K562 (cell line): ENCODE measurements around the gene SPATS2. TPM values are rescaled to one million over a fixed set of nuclear protein-coding genes. Genes with fewer than 3 reads are reported as not detected.

ENCODE experiments used
- BHLHE40 ChIP-seq: IDR thresholded peaks from 2 replicates; pipeline ENCODE4 v1.6.1; 2011; ENCODE audit warnings: low read length, improper control_type of control experiment
- BRD4 ChIP-seq: fragments of 200-600 bp; sonication (generic); IDR thresholded peaks from 2 replicates; pipeline ENCODE4 v1.6.1; 2017; ENCODE audit warnings: inconsistent platforms
- CAMTA2 ChIP-seq: fragments of 250-450 bp; sonication (Bioruptor Pico); conservative IDR thresholded peaks from 2 replicates; pipeline ENCODE4 v1.5.1; 2022
- CHCHD3 ChIP-seq: fragments of 250-450 bp; sonication (Bioruptor Pico); IDR thresholded peaks from 2 replicates; pipeline ENCODE4 v2.1.2; 2022; ENCODE audit warnings: mild to moderate bottlenecking
- CTBP1 ChIP-seq: fragments of 450-650 bp; IDR thresholded peaks from 2 replicates; pipeline ENCODE4 v1.6.1; 2016; ENCODE audit warnings: borderline replicate concordance
- DMBX1 ChIP-seq: fragments of 250-450 bp; sonication (Bioruptor Pico); IDR thresholded peaks from 2 replicates; pipeline ENCODE4 v1.8.0; 2022; ENCODE audit warnings: inconsistent platforms, mild to moderate bottlenecking, moderate library complexity, borderline replicate concordance
- GABPA ChIP-seq: fragments of 200-800 bp; sonication (Bioruptor generic); conservative IDR thresholded peaks from 2 replicates; pipeline ENCODE4 v1.6.1; 2016; ENCODE audit warnings: low read depth, missing genetic modification characterization, missing compliant biosample characterization
- GTF2E2 ChIP-seq: fragments of 200-800 bp; sonication (Bioruptor generic); IDR thresholded peaks from 2 replicates; pipeline ENCODE4 v1.6.1; 2016; ENCODE audit warnings: missing genetic modification characterization, missing compliant biosample characterization
- KDM2B ChIP-seq: fragments of 250-450 bp; sonication (Bioruptor Pico); IDR thresholded peaks from 2 replicates; pipeline ENCODE4 v1.8.0; 2021; ENCODE audit warnings: mild to moderate bottlenecking, moderate library complexity
- NFRKB ChIP-seq: fragments of 450-650 bp; IDR thresholded peaks from 2 replicates; pipeline ENCODE4 v1.6.1; 2016; ENCODE audit warnings: low read depth
- RAD21 ChIP-seq, 2 experiments: fragments of 250-450 bp in 1 of 2; fragments of 450-650 bp in 1 of 2; sonication (Bioruptor Pico) in 1 of 2; formaldehyde crosslinking in 1 of 2; IDR thresholded peaks in 1 of 2; conservative IDR thresholded peaks in 1 of 2; 2 replicates each; pipeline versions ENCODE4 v1.4.0 to v1.8.0; 2020 to 2022; ENCODE audit warnings: mild to moderate bottlenecking in 2 of 2, moderate library complexity in 1 of 2
- RBM39 ChIP-seq: fragments of 200-400 bp; formaldehyde crosslinking; optimal IDR thresholded peaks from 2 replicates; pipeline ENCODE3; 2018; ENCODE audit warnings: low read depth, low read length
- SMAD3 ChIP-seq: fragments of 450-650 bp; formaldehyde crosslinking; conservative IDR thresholded peaks from 2 replicates; pipeline ENCODE4 v1.4.0; 2020; ENCODE audit warnings: mild to moderate bottlenecking
- SRF ChIP-seq, 2 experiments: fragments of 250-450, 450-650 bp in 1 of 2; sonication (Bioruptor Pico) in 1 of 2; sonication (generic) in 1 of 2; formaldehyde crosslinking; IDR thresholded peaks; 2 replicates each; pipeline versions ENCODE4 v1.5.0 to v1.5.1; 2020 to 2022; ENCODE audit warnings: mild to moderate bottlenecking in 1 of 2, missing genetic modification reagents in 1 of 2
- STAT5B ChIP-seq: fragments of 250-450 bp; sonication (Bioruptor Pico); IDR thresholded peaks from 2 replicates; pipeline ENCODE4 v1.8.0; 2021; ENCODE audit warnings: mild to moderate bottlenecking, inconsistent platforms
- ZBTB17 ChIP-seq: fragments of 450-650 bp; formaldehyde crosslinking; IDR thresholded peaks from 2 replicates; pipeline ENCODE4 v1.4.0; 2020; ENCODE audit warnings: mild to moderate bottlenecking
- ZEB2 ChIP-seq: fragments of 450-650 bp; IDR thresholded peaks from 2 replicates; pipeline ENCODE4 v1.6.1; 2016
- ZFP1 ChIP-seq: fragments of 450-650 bp; formaldehyde crosslinking; IDR thresholded peaks from 2 replicates; pipeline ENCODE4 v1.4.0; 2020; ENCODE audit warnings: mild to moderate bottlenecking, mixed read lengths
- polyA plus RNA-seq, 8 experiments: library from polyadenylated mRNA; depleted of rRNA in 4 of 8; stranded (reverse) in 5 of 8; unstranded in 3 of 8; fragments of >200 nt; fragmentation: Nextera tagmentation in 2 of 8; fragmentation: Illumina TruSeq in 1 of 8; extraction: Ambion mirVana in 2 of 8; extraction: Trizol in 1 of 8; gene quantifications; 2 replicates each; pipeline versions ENCODE4 v1.2.1 to v1.2.3, GENCODE V29; 2011 to 2014; ENCODE audit warnings: inconsistent platforms in 1 of 8, missing spikeins in 1 of 8
- total RNA-seq, 7 experiments: library from RNA; depleted of rRNA in 6 of 7; stranded (reverse); fragments of >200 nt in 6 of 7; fragmentation: Illumina TruSeq in 2 of 7; extraction: Trizol in 2 of 7; gene quantifications; 2 replicates each; pipeline versions ENCODE4 v1.2.1 to v1.2.3, GENCODE V29; 2011 to 2021; ENCODE audit warnings: low replicate concordance in 1 of 7
- TF ChIP-seq, protein P1 (sequence below): fragments of 250-450 bp; sonication (Bioruptor Pico); IDR thresholded peaks from 2 replicates; pipeline ENCODE4 v1.5.0; 2022; ENCODE audit warnings: mild to moderate bottlenecking
- TF ChIP-seq, protein P2 (sequence below), 3 experiments: IDR thresholded peaks in 2 of 3; conservative IDR thresholded peaks in 1 of 3; 2 replicates each; pipeline ENCODE4 v1.5.1; 2011 to 2012; ENCODE audit warnings: low read length in 3 of 3, mild to moderate bottlenecking in 3 of 3, control low read depth in 2 of 3, improper control_type of control experiment in 1 of 3, inconsistent platforms in 1 of 3, low read depth in 1 of 3, mixed read lengths in 1 of 3, moderate library complexity in 1 of 3; ENCODE audit not compliant: insufficient read depth in 2 of 3
- TF ChIP-seq, protein P3 (sequence below): fragments of 450-650 bp; formaldehyde crosslinking; IDR thresholded peaks from 2 replicates; pipeline ENCODE4 v1.4.0; 2022; ENCODE audit warnings: missing genetic modification characterization
- TF ChIP-seq, protein P4 (sequence below): fragments of 450-650 bp; IDR thresholded peaks from 2 replicates; pipeline ENCODE4 v1.6.1; 2016; ENCODE audit warnings: borderline replicate concordance

SPATS2 gene
- total and polyA plus RNA-seq, 9 of the 15 experiments (the other 6 are each of a cell fraction or from before 2014, with no cell fraction given), result 5.4 to 48.2 (median 17.5) TPM

DNA sequence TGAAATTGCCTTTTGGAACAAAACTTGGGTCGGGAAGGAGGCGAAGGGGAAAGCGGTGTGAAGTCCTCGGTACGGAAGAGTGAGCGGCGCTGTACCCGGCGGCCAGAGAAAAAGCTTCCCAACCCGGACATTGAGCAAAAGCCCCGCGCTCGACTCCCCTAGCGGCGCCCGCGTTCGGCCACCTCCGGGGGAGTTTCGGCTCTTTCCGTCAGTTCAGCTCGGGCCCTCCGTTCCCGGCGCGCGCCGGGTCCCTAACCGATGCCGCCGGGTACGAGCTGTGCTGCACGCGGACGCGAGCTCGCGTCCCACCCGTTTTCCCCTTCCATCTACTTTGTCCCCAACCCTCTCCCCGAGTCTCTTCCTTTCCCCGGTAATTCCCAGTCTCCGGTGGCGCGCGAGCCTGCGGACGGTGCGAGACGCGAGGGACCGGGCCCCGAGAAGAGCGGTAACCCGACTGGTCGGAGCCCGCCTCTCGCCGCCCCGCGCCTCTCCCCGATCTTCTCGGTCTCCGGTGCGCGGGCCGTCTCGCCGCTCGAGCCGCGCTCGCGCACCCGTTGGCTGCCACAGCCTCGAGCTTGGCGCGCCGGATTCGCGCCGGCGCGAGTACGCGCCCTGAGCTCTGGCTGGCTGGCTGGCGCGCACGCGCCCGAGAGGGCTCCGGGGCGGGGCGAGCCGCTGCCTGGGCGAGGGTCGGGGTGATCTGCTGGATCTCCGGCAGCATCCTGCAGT, 446 bp upstream of the SPATS2 start (continued):
- TF ChIP-seq GTF2E2 (tag), result peak; percentile 89; the same call in 1 of the 2 replicates
- no peak for TF ChIP-seq ZFP1
- TF ChIP-seq, protein P1, sequence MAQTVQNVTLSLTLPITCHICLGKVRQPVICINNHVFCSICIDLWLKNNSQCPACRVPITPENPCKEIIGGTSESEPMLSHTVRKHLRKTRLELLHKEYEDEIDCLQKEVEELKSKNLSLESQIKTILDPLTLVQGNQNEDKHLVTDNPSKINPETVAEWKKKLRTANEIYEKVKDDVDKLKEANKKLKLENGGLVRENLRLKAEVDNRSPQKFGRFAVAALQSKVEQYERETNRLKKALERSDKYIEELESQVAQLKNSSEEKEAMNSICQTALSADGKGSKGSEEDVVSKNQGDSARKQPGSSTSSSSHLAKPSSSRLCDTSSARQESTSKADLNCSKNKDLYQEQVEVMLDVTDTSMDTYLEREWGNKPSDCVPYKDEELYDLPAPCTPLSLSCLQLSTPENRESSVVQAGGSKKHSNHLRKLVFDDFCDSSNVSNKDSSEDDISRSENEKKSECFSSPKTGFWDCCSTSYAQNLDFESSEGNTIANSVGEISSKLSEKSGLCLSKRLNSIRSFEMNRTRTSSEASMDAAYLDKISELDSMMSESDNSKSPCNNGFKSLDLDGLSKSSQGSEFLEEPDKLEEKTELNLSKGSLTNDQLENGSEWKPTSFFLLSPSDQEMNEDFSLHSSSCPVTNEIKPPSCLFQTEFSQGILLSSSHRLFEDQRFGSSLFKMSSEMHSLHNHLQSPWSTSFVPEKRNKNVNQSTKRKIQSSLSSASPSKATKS (CRISPR knock-in tag), result no peak
- no peak; the same call in 1 of the 2 replicates for TF ChIP-seq BRD4
- peak; percentile 54 for TF ChIP-seq GABPA (tag)
- TF ChIP-seq BHLHE40, result peak; percentile 56
- no peak for TF ChIP-seq SMAD3
- 0 out of 4 replicates have a peak, but pooled peaks of 1 of the 2 experiments have one; percentile 15 for TF ChIP-seq SRF (CRISPR knock-in tag; IDR thresholded peaks at IDR 0.05)
- TF ChIP-seq RAD21 (CRISPR knock-in tag; conservative IDR thresholded peaks at IDR 0.05 in 1 of 2, IDR thresholded peaks at IDR 0.05 in 1 of 2), result no peak; a peak in 1 of 4 replicates
- TF ChIP-seq, protein P2, sequence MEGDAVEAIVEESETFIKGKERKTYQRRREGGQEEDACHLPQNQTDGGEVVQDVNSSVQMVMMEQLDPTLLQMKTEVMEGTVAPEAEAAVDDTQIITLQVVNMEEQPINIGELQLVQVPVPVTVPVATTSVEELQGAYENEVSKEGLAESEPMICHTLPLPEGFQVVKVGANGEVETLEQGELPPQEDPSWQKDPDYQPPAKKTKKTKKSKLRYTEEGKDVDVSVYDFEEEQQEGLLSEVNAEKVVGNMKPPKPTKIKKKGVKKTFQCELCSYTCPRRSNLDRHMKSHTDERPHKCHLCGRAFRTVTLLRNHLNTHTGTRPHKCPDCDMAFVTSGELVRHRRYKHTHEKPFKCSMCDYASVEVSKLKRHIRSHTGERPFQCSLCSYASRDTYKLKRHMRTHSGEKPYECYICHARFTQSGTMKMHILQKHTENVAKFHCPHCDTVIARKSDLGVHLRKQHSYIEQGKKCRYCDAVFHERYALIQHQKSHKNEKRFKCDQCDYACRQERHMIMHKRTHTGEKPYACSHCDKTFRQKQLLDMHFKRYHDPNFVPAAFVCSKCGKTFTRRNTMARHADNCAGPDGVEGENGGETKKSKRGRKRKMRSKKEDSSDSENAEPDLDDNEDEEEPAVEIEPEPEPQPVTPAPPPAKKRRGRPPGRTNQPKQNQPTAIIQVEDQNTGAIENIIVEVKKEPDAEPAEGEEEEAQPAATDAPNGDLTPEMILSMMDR (IDR thresholded peaks at IDR 0.05 in 2 of 3, conservative IDR thresholded peaks at IDR 0.05 in 1 of 3; ENCODE audit: insufficient read depth in 2 of 3, low read depth in 1 of 3, low read length in 3 of 3), result peak in 2 of 3 experiments; percentile 34 to 35; a peak in 2 of 6 replicates
- no peak for TF ChIP-seq RBM39
- no peak for TF ChIP-seq ZBTB17 (CRISPR knock-in tag)
- TF ChIP-seq, protein P3, sequence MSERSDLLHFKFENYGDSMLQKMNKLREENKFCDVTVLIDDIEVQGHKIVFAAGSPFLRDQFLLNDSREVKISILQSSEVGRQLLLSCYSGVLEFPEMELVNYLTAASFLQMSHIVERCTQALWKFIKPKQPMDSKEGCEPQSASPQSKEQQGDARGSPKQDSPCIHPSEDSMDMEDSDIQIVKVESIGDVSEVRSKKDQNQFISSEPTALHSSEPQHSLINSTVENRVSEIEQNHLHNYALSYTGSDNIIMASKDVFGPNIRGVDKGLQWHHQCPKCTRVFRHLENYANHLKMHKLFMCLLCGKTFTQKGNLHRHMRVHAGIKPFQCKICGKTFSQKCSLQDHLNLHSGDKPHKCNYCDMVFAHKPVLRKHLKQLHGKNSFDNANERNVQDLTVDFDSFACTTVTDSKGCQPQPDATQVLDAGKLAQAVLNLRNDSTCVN (CRISPR knock-in tag), result no peak
- TF ChIP-seq CTBP1, result peak; percentile 97
- peak; percentile 80; the same call in 1 of the 2 replicates for TF ChIP-seq NFRKB
- TF ChIP-seq STAT5B (CRISPR knock-in tag), result no peak
- peak; percentile 71; the same call in 1 of the 2 replicates for TF ChIP-seq DMBX1
- no peak for TF ChIP-seq ZEB2
- TF ChIP-seq CAMTA2 (CRISPR knock-in tag), result 0 out of 2 replicates have a peak, but pooled peaks have one; percentile 82
- no peak for TF ChIP-seq CHCHD3
- TF ChIP-seq, protein P4, sequence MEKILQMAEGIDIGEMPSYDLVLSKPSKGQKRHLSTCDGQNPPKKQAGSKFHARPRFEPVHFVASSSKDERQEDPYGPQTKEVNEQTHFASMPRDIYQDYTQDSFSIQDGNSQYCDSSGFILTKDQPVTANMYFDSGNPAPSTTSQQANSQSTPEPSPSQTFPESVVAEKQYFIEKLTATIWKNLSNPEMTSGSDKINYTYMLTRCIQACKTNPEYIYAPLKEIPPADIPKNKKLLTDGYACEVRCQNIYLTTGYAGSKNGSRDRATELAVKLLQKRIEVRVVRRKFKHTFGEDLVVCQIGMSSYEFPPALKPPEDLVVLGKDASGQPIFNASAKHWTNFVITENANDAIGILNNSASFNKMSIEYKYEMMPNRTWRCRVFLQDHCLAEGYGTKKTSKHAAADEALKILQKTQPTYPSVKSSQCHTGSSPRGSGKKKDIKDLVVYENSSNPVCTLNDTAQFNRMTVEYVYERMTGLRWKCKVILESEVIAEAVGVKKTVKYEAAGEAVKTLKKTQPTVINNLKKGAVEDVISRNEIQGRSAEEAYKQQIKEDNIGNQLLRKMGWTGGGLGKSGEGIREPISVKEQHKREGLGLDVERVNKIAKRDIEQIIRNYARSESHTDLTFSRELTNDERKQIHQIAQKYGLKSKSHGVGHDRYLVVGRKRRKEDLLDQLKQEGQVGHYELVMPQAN, result peak; percentile 63; the same call in 1 of the 2 replicates
- 0 out of 2 replicates have a peak, but pooled peaks have one; percentile 9 for TF ChIP-seq KDM2B (CRISPR knock-in tag)
